Suprapubic skin (tissue), 4 donors: ENCODE data around the gene F8. TPM values are rescaled to one million over a fixed set of nuclear protein-coding genes. Genes with fewer than 3 reads are reported as not detected.
A peak's percentile ranks its signal among the peaks of the same experiment; 100 is the strongest.
"Not testable (repeated sequence)": the region's sequence is repeated elsewhere in the genome, so short reads cannot be mapped to it uniquely, and the experiment has no call there.

Experiments used
- DNase-seq, 2 donors: peaks; one replicate each; pipeline ENCODE4 v3.0.0-alpha.2; 2019; ENCODE audit warnings: low spot score in 2 of 2
- H3K27ac ChIP-seq: fragments of 200-600 bp; sonication (generic); one replicate; pipeline ENCODE4 v1.5.1; 2019
- H3K27me3 ChIP-seq: fragments of 200-600 bp; sonication (generic); one replicate; pipeline ENCODE4 v1.5.1; 2019
- H3K36me3 ChIP-seq: fragments of 200-600 bp; sonication (generic); one replicate; pipeline ENCODE4 v1.5.1; 2019
- H3K4me1 ChIP-seq: fragments of 200-600 bp; sonication (generic); one replicate; pipeline ENCODE4 v1.5.1; 2019
- H3K4me3 ChIP-seq: fragments of 200-600 bp; sonication (generic); one replicate; pipeline ENCODE4 v1.5.1; 2019; ENCODE audit warnings: mild to moderate bottlenecking
- H3K9me3 ChIP-seq: fragments of 200-600 bp; sonication (generic); one replicate; pipeline ENCODE4 v1.5.1; 2019
- CTCF ChIP-seq, 2 donors: fragments of 200-600 bp in 1 of 2; fragments of 450-650 bp in 1 of 2; sonication (generic) in 1 of 2; IDR thresholded peaks; one replicate each; pipeline ENCODE4 v1.5.1; 2016 to 2019; ENCODE audit warnings: antibody characterized with exemption in 2 of 2, mild to moderate bottlenecking in 1 of 2, moderate library complexity in 1 of 2
- EP300 ChIP-seq: sonication (generic); formaldehyde crosslinking; IDR thresholded peaks from one replicate; pipeline ENCODE4 v1.6.1; 2017; ENCODE audit warnings: antibody characterized with exemption
- POLR2A ChIP-seq, 2 donors: fragments of 450-650 bp; IDR thresholded peaks; one replicate each; pipeline ENCODE4 v1.6.1; 2017; ENCODE audit warnings: antibody characterized with exemption in 2 of 2, mild to moderate bottlenecking in 2 of 2, moderate library complexity in 2 of 2
- POLR2AphosphoS5 ChIP-seq, 3 donors: sonication (generic); formaldehyde crosslinking; IDR thresholded peaks; one replicate each; pipeline ENCODE4 v1.6.1; 2017; ENCODE audit warnings: antibody characterized with exemption in 3 of 3
- WGBS: methylation state at CpG from one replicate; pipeline ENCODE4 v1.1.5; 2018; 5-methylcytosine and 5-hydroxymethylcytosine counted together
- total RNA-seq, 4 donors: library from RNA; depleted of rRNA; stranded (reverse); fragments of >200 nt; gene quantifications; one replicate each; pipeline ENCODE4 v1.1.0, GENCODE V29; 2016

F8 gene
- total RNA-seq, 4 donors from 2014 or later: 5.1 to 15.0 (median 6.7) TPM

GRCh38 chrX:155023907-155024833 is 1.6 kb upstream of the F8 start:
- no peak for TF ChIP-seq EP300
- no peak for TF ChIP-seq POLR2AphosphoS5 (IDR thresholded peaks at IDR 0.05)
- no peak for TF ChIP-seq POLR2A (IDR thresholded peaks at IDR 0.05)
- no peak for TF ChIP-seq CTCF (IDR thresholded peaks at IDR 0.05)

GRCh38 chrX:155020591-155020990 is 1.9 kb downstream of the F8 start:
- Histone ChIP-seq H3K4me1 (no peaks in the 10 kb centered on the region), H3K4me3 (no peak overlapping the region), H3K9me3 (no peaks in the 10 kb centered on the region), H3K36me3 (no peaks in the 10 kb centered on the region), H3K27me3 (no peaks in the 10 kb centered on the region), H3K27ac (no peak overlapping the region)
- DNase-seq: no peak
- 86% methylated on average over 3 of the region's 3 CpGs for WGBS
- TF ChIP-seq POLR2A (IDR thresholded peaks at IDR 0.05): no peak
- TF ChIP-seq POLR2AphosphoS5 (IDR thresholded peaks at IDR 0.05): no peak
- no peak for TF ChIP-seq CTCF (IDR thresholded peaks at IDR 0.05)
- TF ChIP-seq EP300: no peak

More at GRCh38 chrX:155023907-155024833, 1.6 kb upstream of the F8 start:
- Histone ChIP-seq H3K4me3 (no peak overlapping the region), H3K36me3 (no peaks in the 10 kb centered on the region), H3K9me3 (no peaks in the 10 kb centered on the region), H3K27me3 (no peaks in the 10 kb centered on the region), H3K27ac (no peak overlapping the region), H3K4me1 (peaks cover 12% of the 10 kb centered on the region)
- 80% methylated on average over 6 of the region's 6 CpGs for WGBS
- no peak for DNase-seq

DNA sequence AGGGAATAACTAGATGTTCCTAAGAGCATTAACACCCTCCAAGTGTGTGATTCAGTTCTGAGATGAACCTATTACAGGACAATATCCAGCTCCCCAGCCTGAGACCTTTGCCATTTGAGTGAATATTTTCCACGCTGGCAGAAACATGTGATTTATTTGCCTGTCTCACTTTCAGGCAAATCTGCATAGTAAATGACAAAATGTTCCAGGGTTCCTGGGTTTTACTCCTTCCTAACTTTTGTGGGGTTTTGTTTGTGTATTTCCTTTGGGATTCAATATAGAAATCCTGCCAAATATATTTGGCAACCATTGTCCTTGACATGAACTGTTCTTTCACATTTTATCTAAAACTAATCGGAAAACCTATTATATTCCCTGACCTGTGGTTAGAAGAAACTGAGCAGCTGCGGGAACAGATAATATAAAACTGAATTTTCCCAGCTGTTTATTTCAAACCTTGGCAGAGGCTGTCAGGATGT is 12.5 kb downstream of the F8 start:
- H3K4me3 ChIP-seq: no peak overlapping the region
- WGBS: 54% methylated on average over 3 of the region's 3 CpGs
- no peaks in the 10 kb centered on the region for H3K4me1 ChIP-seq
- TF ChIP-seq EP300 (no peak), POLR2AphosphoS5 (IDR thresholded peaks at IDR 0.05) (no peak), CTCF (IDR thresholded peaks at IDR 0.05) (no peak), POLR2A (IDR thresholded peaks at IDR 0.05) (no peak)
- no peaks in the 10 kb centered on the region for H3K36me3 ChIP-seq
- DNase-seq: no peak
- no peaks in the 10 kb centered on the region for H3K27me3 ChIP-seq
- no peaks in the 10 kb centered on the region for H3K9me3 ChIP-seq
- H3K27ac ChIP-seq: peak overlapping the region; percentile 34

DNA sequence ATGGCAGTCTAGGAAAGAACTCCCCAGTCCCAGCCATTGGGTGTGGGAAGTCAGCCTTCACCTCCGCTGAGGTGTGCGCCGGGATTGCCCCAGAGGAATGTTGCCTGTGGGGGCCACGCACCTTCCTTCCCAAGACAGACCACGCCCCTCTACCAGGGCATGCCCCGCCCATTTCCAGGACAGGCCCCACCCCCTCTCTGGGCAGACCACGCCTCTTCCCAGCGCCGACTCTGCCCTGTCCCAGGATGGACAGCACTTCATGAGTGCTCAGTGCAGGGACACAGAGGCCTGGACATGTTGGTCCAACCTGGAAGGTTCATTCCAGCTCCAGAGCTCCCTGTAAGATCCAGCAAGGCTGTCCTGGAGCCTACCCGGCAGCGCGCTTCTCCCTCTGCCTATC is 13.9 kb downstream of the F8 start:
- not testable (repeated sequence) for H3K36me3 ChIP-seq, DNase-seq, H3K4me1 ChIP-seq, H3K9me3 ChIP-seq, H3K4me3 ChIP-seq, H3K27me3 ChIP-seq, H3K27ac ChIP-seq
- 92% methylated on average over 3 of the region's 12 CpGs for WGBS

GRCh38 chrX:155006913-155007671 is 15.4 kb downstream of the F8 start:
- not testable (repeated sequence) for H3K27ac ChIP-seq, H3K36me3 ChIP-seq, H3K27me3 ChIP-seq, H3K4me3 ChIP-seq, H3K9me3 ChIP-seq, H3K4me1 ChIP-seq, DNase-seq
- WGBS: 56% methylated on average over 7 of the region's 11 CpGs

DNA sequence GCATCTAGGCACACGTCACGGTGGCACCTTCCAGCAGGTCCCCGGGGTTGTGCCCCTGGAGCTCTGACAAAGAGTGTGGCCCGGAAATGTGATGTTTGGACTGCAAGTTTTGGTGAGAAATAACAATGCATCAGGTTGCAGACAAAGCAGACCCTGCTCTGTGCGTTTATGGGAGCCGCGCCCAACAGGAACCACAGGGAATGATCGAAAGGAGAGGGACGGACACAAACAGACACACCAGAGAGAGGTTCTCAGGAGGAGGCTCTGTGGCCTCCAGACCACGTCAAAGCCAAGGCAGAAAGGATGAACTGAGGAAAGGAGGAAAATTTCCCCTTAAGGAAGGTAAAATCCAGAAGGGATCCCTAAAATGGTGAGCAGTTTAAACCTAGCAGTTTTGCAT is 16.1 kb downstream of the F8 start:
- not testable (repeated sequence) for H3K4me1 ChIP-seq, H3K4me3 ChIP-seq, H3K27me3 ChIP-seq, H3K27ac ChIP-seq, H3K36me3 ChIP-seq, DNase-seq, H3K9me3 ChIP-seq
- WGBS: no CpG with 5 or more reads among the region's 10 CpGs
